Activated T-cell treated with anti-CD3 and anti-CD28 coated beads, Interleukin-2, amount 50 U/mL, for 4 hours (primary cell): ENCODE measurements around the gene RFPL4AL1. TPM values are rescaled to one million over a fixed set of nuclear protein-coding genes. Genes with fewer than 3 reads are reported as not detected.
"Not testable (repeated sequence)": the region's sequence is repeated elsewhere in the genome, so short reads cannot be mapped to it uniquely, and the experiment has no call there.

ENCODE experiments used
- ATAC-seq, 2 donors: fragments of 200-7000 bp; cut with Tn5 transposase; one replicate each; pipeline ENCODE4 v1.10.0; 2021
- DNase-seq: peaks from one replicate; pipeline ENCODE4 v3.0.0-alpha.2; 2020
- H3K27me3 Mint-ChIP-seq: one replicate; pipeline ENCODE4 v1.8.0; 2021; ENCODE audit warnings: low read depth, mixed read lengths
- H3K36me3 Mint-ChIP-seq: one replicate; pipeline ENCODE4 v1.8.0; 2022; ENCODE audit warnings: mixed read lengths; ENCODE audit not compliant: insufficient read depth
- H3K4me1 Mint-ChIP-seq: one replicate; pipeline ENCODE4 v1.8.0; 2021; ENCODE audit warnings: low read depth, mixed read lengths
- H3K4me3 Mint-ChIP-seq: one replicate; pipeline ENCODE4 v1.8.0; 2021; ENCODE audit warnings: mild to moderate bottlenecking, moderate library complexity, mixed read lengths
- H3K9me3 Mint-ChIP-seq: one replicate; pipeline ENCODE4 v1.8.0; 2021; ENCODE audit warnings: mixed read lengths
- total RNA-seq, 3 donors: library from RNA; stranded (reverse); gene quantifications; one replicate each; pipeline ENCODE4 v1.2.1, GENCODE V29; 2021

RFPL4AL1 gene
- not detected for total RNA-seq

GRCh38 chr19:55768818-55769217, at the start of gene RFPL4AL1:
Gene RFPL4AL1 (plus strand): TSS chr19:55769118. CDS start chr19:55771805, 2,687 bp downstream.
- not testable (repeated sequence) for H3K36me3 Mint-ChIP-seq, DNase-seq, ATAC-seq, H3K4me1 Mint-ChIP-seq, H3K4me3 Mint-ChIP-seq
- Mint-ChIP-seq H3K27me3 (peaks cover 33% of the 10 kb centered on the region), H3K9me3 (peaks cover 12% of the 10 kb centered on the region)

GRCh38 chr19:55720214-55720746, 48.6 kb upstream of the RFPL4AL1 start:
- no peaks in the 10 kb centered on the region for H3K4me1 Mint-ChIP-seq

DNA sequence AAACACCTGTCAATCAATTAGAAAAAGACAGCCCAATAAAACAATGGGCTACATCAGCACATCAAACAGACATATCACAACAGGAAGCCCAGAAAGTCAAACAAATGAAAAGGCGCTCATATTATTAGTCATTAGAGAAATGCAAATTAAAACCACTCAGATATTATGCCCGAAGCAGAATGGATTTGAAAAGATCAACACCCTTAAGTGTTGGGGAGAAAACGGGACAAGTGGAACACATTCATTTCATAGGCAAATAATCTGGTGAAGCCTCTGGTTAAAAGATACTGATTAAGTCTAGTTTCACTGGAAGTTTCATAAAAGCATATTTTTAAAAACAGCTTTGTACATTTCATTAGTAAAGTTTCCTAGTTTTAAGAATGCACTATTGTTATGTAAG, 48.1 kb upstream of the RFPL4AL1 start:
- Mint-ChIP-seq H3K4me1 (no peaks in the 10 kb centered on the region), H3K36me3 (no peaks in the 10 kb centered on the region), H3K27me3 (peaks cover 53% of the 10 kb centered on the region), H3K9me3 (peaks cover 19% of the 10 kb centered on the region), H3K4me3 (no peak overlapping the region)
- no peak for ATAC-seq
- DNase-seq, result no peak

More at GRCh38 chr19:55720214-55720746, 48.6 kb upstream of the RFPL4AL1 start:
- Mint-ChIP-seq H3K36me3 (no peaks in the 10 kb centered on the region), H3K4me3 (no peak overlapping the region), H3K27me3 (peaks cover 53% of the 10 kb centered on the region), H3K9me3 (peaks cover 19% of the 10 kb centered on the region)
- DNase-seq (no peak), ATAC-seq (no peak)

DNA sequence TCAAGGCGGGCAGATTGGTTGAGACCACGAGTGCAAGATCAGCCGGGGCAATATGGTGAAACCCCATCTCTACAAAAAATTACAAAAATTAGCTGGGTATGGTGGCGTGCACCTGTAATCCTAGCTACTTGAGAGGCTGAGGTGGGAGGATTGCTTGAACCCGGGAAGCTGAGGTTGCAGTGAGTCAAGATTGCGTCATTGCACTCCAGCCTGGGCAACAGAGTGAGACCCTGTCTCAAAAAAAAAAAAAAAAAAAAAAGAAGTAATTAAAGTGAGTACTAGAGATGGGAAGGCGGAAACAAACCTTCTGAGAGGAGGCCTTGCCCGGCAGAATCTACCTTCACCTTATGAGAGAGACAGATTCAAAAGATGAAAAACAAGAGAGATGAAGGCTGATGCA, 45.4 kb upstream of the RFPL4AL1 start:
- H3K9me3 Mint-ChIP-seq, result peaks cover 19% of the 10 kb centered on the region
- ATAC-seq (no peak), DNase-seq (no peak)
- H3K27me3 Mint-ChIP-seq, result peaks cover 38% of the 10 kb centered on the region
- H3K4me3 Mint-ChIP-seq, result no peak overlapping the region
- no peaks in the 10 kb centered on the region for H3K36me3 Mint-ChIP-seq
- no peaks in the 10 kb centered on the region for H3K4me1 Mint-ChIP-seq

DNA sequence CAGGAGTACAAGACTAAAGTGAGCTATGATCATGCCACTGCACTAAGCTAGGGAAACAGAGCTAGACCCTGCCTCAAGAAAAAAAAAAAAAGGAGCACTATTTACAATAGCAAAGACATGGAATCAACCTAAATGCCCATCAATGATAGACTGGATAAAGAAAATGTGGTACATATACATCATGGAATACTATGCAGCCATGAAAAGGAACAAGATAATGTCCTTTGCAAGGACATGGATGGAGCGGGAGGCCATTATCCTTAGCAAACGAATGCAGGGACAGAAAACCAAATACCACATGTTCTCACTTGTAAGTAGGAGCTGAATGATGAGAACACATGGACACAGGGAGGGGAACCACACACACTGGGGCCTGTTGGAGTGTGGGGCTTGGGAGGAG, 38.5 kb upstream of the RFPL4AL1 start:
- H3K4me1 Mint-ChIP-seq, H3K36me3 Mint-ChIP-seq, ATAC-seq, H3K4me3 Mint-ChIP-seq, H3K27me3 Mint-ChIP-seq, DNase-seq, H3K9me3 Mint-ChIP-seq: not testable (repeated sequence)

GRCh38 chr19:55738302-55738701, 30.6 kb upstream of the RFPL4AL1 start, which contains the start of gene NLRP9:
Gene NLRP9 (minus strand): TSS chr19:55738402. CDS start chr19:55738374, 28 bp downstream.
- H3K36me3 Mint-ChIP-seq, result no peaks in the 10 kb centered on the region

GRCh38 chr19:55750715-55751114, 18.2 kb upstream of the RFPL4AL1 start:
- H3K36me3 Mint-ChIP-seq, result no peaks in the 10 kb centered on the region
- H3K9me3 Mint-ChIP-seq, result no peaks in the 10 kb centered on the region
- no peaks in the 10 kb centered on the region for H3K4me1 Mint-ChIP-seq
- ATAC-seq (no peak), DNase-seq (no peak)
- H3K27me3 Mint-ChIP-seq, result peaks cover 5% of the 10 kb centered on the region
- H3K4me3 Mint-ChIP-seq, result no peak overlapping the region

More at GRCh38 chr19:55738302-55738701, 30.6 kb upstream of the RFPL4AL1 start, which contains the start of gene NLRP9:
- Mint-ChIP-seq H3K9me3 (no peaks in the 10 kb centered on the region), H3K27me3 (peaks cover 17% of the 10 kb centered on the region), H3K4me3 (no peak within 1 kb of the TSS), H3K4me1 (no peaks in the 10 kb centered on the region)
- no peak for DNase-seq
- ATAC-seq, result no peak

GRCh38 chr19:55753401-55753800, 15.5 kb upstream of the RFPL4AL1 start:
- H3K9me3 Mint-ChIP-seq, result no peaks in the 10 kb centered on the region
- ATAC-seq (no peak), DNase-seq (no peak)
- H3K36me3 Mint-ChIP-seq, result no peaks in the 10 kb centered on the region
- H3K4me3 Mint-ChIP-seq, result no peak overlapping the region
- H3K4me1 Mint-ChIP-seq, result no peaks in the 10 kb centered on the region
- H3K27me3 Mint-ChIP-seq, result peaks cover 12% of the 10 kb centered on the region

DNA sequence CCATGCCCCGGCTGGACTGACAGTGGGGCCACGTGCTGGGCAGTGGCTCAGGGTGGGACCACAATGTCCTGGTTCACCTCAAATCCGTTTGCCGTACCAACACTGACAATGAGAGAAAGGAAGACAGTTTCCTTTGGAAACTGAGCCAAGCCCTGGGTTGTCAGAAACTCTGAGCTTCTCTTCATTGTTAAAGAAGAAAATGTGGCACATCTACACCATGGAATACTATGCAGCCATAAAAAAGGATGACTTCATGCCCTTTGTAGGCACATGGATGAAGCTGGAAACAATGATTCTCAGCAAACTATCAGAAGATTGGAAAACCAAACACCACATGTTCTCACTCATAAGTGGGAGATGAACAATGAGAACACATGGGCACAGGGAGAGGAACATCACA, 12.1 kb upstream of the RFPL4AL1 start:
- H3K27me3 Mint-ChIP-seq, result peaks cover 14% of the 10 kb centered on the region
- DNase-seq, H3K9me3 Mint-ChIP-seq, H3K4me3 Mint-ChIP-seq, ATAC-seq, H3K36me3 Mint-ChIP-seq, H3K4me1 Mint-ChIP-seq: not testable (repeated sequence)

- H3K36me3 Mint-ChIP-seq, DNase-seq, H3K4me3 Mint-ChIP-seq, H3K4me1 Mint-ChIP-seq, H3K9me3 Mint-ChIP-seq, ATAC-seq: not testable (repeated sequence)
- H3K27me3 Mint-ChIP-seq, result peaks cover 15% of the 10 kb centered on the region
Observed at GRCh38 chr19:55758797-55759196, 10.1 kb upstream of the RFPL4AL1 start, which contains the start of gene RFPL4A. Gene RFPL4A (plus strand): TSS chr19:55759097. CDS start chr19:55761801, 2,704 bp downstream.

DNA sequence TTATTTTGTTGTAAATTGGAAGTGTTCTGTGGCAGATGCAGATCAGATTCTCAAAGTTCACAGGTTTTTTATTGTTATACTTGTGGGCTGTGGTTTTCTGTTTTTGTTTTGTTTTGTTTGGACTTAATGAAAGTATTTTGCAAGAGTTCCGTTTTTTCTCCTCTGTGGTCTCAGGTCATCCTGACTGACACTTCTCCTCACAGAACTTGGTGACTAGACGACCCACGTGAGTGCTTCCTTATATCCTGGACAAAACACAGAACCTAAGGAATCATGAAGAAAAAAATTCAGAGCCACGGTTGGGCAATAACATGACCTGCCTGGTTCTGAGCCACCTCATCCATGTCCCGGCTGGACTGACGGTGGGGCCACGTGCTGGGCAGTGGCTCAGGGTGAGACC, 2.5 kb upstream of the RFPL4AL1 start:
- Mint-ChIP-seq H3K4me3 (no peak overlapping the region), H3K4me1 (no peaks in the 10 kb centered on the region), H3K27me3 (peaks cover 33% of the 10 kb centered on the region), H3K36me3 (no peaks in the 10 kb centered on the region), H3K9me3 (peaks cover 12% of the 10 kb centered on the region)
- no peak for ATAC-seq
- no peak for DNase-seq

GRCh38 chr19:55769632-55770031, 714 bp downstream of the RFPL4AL1 start:
- peaks cover 31% of the 10 kb centered on the region for H3K27me3 Mint-ChIP-seq
- not testable (repeated sequence) for H3K4me1 Mint-ChIP-seq, H3K36me3 Mint-ChIP-seq, H3K4me3 Mint-ChIP-seq, DNase-seq, ATAC-seq
- peaks cover 12% of the 10 kb centered on the region for H3K9me3 Mint-ChIP-seq

- ATAC-seq, result no peak
- no peak for DNase-seq
- peaks cover 43% of the 10 kb centered on the region for H3K27me3 Mint-ChIP-seq
- no peak overlapping the region for H3K4me3 Mint-ChIP-seq
- no peaks in the 10 kb centered on the region for H3K36me3 Mint-ChIP-seq
- no peaks in the 10 kb centered on the region for H3K9me3 Mint-ChIP-seq
- H3K4me1 Mint-ChIP-seq, result no peaks in the 10 kb centered on the region
Observed at GRCh38 chr19:55777528-55777927, 8.6 kb downstream of the RFPL4AL1 start.

- Mint-ChIP-seq H3K4me3 (no peak overlapping the region), H3K36me3 (no peaks in the 10 kb centered on the region), H3K27me3 (peaks cover 47% of the 10 kb centered on the region), H3K9me3 (no peaks in the 10 kb centered on the region), H3K4me1 (no peaks in the 10 kb centered on the region)
- ATAC-seq (no peak), DNase-seq (no peak)
Observed at GRCh38 chr19:55778331-55778730, 9.4 kb downstream of the RFPL4AL1 start.

DNA sequence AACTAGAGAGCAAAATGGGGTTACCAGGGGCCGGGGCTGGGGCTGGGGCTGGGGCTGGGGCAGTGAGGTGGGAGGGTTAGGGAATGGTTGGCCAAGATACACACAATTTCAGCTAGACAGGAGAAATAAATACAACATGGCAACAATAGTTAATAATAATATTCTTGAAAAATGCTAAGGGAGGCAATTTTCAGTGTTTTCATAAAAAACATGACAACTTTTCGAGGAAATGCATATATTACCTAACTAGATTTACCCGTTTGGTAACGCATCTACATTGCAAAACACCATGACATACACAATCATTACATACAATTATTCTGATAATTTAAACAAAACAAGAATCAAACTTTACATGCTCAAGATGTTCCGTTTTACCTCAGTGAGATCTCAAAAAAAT, 12.2 kb downstream of the RFPL4AL1 start:
- H3K4me3 Mint-ChIP-seq, result no peak overlapping the region
- no peaks in the 10 kb centered on the region for H3K4me1 Mint-ChIP-seq
- peaks cover 44% of the 10 kb centered on the region for H3K27me3 Mint-ChIP-seq
- DNase-seq, result no peak
- ATAC-seq, result no peak
- no peaks in the 10 kb centered on the region for H3K36me3 Mint-ChIP-seq
- no peaks in the 10 kb centered on the region for H3K9me3 Mint-ChIP-seq
